Esophagus mucosa (tissue), 1 donor: ENCODE data around the gene KIF3A. TPM values are rescaled to one million over a fixed set of nuclear protein-coding genes. Genes with fewer than 3 reads are reported as not detected.

ENCODE experiments used
- ATAC-seq: fragments of 200-7000 bp; cut with Tn5 transposase; one replicate; pipeline ENCODE4 v1.9.1; 2020
- total RNA-seq: library from RNA; stranded (reverse); gene quantifications from one replicate; pipeline ENCODE4 v1.2.4, GENCODE V29; 2023
- donor health status: DM: yes; HTN: yes; CAD: no.

KIF3A gene
- total RNA-seq, 1 donor from 2014 or later, result 5.5 TPM

DNA sequence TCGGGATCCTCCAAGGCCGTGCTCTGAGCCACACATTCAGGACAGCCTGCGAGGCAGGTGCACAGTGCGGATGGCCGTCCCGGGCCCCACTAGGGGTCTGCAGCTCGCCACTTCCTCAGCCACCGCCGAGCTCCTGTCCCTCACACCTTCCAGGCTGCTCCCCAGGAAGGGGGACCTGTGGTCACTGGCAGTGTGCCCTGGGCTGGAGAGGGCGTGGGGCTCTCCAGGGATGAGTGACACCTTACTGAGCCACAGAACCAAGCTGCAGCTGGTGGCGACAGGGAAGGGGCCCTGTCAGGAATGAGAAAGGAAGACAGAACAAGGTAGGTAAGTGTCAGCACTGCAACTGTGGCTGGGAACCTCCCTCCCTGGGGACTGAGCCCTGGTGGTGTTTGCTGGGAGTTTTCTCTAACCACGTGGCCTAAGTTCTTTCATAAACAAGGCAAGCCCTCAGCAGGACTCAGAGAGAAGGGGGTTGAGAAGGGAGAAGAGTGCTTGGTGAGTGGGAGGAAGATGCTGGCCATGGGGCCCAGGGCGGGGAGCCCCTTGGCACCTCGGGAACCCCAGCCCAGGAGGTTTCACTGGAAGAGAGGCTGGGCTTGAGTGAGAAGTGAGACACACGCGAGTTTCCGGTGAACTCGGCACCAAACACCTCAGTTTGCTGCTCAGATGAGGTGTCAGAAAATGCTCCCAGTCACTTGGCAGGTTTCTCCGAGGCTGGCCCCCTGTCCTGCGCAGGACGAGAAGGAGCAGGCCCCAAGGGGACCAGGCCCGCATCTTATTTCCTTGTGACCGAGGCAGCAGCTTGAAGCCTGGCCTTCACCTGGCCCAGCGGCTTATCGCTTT is 74.2 kb downstream of the KIF3A start:
- ATAC-seq, result no peak

DNA sequence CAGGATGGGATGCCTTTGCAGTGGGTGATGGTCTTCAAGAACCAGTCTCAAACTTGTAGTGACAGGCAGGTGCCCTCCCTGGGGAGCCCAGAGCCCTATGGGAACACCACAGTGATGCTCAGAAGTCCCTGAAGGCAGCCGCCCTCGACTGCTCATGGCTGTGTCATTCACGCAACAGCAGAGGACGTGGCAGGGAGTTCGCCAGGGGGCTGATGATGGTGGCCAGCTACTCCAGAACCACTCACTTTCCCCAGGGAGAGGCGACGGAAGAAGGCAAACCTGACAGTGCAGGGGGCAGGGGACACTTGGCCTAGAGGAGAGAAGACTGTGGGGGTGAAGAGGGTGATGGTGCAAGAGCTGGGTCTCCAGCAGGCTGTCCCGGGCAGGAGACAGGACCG is 75.3 kb downstream of the KIF3A start:
- ATAC-seq, result no peak

DNA sequence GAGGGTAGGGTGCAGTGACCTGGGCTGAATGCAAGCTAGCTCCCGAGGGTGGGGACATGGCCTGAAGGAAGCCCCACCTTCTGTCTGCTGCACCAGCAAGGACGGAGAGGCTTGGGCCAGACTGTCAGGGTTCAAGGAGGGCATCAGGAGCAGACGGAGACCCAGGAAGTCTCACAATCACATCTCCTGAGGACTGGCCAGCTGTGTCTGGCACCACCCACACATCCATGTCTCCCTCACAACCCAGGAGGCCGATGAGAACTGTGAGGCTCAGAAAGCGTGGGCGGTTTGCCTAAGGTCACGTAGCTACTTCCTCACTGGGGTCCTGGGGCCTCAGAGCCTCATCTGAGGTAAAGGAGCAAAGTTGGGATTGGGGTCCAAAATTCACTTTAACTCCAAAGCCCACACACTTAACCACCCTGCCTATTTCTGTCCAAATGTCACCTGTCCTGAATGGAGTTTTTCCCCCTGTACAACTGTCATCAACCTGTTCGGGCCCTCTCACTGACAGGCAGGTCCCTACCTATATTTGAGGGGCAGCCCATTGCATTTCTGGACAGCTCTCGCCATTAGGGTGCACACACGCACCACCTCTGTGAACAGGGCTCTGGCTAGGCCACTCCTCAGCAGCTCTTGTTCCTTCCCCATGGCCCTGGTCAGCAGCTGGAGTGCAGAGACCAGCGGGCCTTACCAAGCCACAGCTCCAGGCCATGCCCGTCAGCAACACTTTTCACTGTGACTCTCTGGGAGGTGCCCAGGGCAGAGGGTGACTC is 75.9 kb downstream of the KIF3A start:
- ATAC-seq, result no peak

DNA sequence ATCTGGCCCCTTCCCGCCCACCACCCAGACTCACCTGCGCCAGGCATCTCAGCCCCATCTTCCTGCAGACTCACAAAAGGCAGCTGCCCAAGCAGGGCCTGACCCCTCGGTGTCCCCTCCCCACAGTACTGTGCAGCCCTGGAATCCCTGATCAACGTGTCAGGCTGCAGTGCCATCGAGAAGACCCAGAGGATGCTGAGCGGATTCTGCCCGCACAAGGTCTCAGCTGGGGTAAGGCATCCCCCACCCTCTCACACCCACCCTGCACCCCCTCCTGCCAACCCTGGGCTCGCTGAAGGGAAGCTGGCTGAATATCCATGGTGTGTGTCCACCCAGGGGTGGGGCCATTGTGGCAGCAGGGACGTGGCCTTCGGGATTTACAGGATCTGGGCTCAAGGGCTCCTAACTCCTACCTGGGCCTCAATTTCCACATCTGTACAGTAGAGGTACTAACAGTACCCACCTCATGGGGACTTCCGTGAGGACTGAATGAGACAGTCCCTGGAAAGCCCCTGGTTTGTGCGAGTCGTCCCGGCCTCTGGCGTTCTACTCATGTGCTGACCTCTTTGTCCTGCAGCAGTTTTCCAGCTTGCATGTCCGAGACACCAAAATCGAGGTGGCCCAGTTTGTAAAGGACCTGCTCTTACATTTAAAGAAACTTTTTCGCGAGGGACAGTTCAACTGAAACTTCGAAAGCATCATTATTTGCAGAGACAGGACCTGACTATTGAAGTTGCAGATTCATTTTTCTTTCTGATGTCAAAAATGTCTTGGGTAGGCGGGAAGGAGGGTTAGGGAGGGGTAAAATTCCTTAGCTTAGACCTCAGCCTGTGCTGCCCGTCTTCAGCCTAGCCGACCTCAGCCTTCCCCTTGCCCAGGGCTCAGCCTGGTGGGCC is 77.5 kb downstream of the KIF3A start:
- ATAC-seq, result no peak

DNA sequence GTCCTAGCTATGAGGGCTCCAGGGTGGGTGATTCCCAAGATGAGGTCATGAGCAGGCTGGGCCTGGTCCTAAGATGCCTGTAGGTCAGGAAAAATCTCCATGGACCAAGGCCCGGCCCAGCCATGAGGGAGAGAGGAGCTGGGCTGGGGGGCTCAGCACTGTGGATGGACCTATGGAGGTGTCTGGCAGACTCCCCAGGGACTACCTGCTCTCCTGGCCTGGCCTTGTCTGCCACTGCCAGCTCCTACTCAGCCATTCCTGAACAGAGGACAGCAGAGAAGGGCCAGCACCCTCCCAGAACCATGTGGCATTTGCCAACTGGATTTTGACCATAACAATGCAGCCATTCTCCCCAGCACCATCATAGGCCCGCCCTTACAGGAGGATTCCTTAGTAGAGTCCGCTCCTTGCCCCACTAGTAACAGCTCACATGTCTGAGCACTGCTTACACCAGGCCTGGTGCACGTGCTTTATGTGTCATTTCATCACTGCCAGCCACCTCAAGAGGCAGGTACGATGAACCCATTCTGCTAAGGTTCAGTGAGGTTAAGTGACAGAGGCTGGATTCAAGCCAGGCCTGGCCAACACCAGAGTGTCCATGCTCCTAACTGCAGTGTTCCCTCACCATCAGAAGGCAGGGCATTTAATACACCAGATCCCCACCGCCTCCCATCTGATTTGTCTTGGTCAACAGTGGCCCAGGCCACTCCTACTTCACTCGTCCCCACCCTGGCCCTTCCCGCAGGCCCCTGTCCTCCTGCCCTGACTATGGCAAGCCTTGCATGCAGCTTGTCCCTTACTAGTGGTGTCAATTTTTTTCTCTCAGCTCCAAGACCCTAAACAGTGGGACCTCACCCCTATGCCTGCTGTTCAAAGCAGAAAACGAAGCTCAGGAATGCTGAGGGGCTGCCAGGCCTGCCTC is 78.7 kb downstream of the KIF3A start:
- no peak for ATAC-seq

DNA sequence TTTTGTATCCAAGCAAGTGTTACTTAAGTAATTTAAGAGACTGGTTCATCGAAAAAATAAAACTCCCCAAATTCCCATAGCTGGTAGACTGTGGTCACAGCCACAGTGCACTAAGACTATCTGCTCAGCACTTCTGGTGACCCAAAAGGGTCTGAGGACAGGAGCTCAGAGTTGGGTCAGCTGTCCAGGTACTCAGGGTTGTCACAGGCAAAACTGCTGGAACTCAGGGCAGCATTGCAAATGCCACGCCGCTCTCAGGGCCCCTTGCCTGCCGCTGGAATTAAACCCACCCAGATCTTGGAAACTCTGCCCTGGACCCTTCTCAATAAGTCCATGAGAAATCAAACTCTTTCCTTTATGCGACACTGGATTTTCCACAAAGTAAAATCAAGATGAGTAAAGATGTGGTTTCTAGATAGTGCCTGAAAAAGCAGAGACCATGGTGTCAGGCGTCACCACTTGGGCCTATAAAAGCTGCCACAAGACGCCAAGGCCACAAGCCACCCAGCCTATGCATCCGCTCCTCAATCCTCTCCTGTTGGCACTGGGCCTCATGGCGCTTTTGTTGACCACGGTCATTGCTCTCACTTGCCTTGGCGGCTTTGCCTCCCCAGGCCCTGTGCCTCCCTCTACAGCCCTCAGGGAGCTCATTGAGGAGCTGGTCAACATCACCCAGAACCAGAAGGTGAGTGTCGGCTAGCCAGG is 79.5 kb downstream of the KIF3A start, which contains the start of gene IL13:
Gene IL13, plus strand, starts transcription at position 498 of the 705 bp plus-strand sequence. Its CDS starts 14 bp downstream, at position 512.
- ATAC-seq, result no peak

DNA sequence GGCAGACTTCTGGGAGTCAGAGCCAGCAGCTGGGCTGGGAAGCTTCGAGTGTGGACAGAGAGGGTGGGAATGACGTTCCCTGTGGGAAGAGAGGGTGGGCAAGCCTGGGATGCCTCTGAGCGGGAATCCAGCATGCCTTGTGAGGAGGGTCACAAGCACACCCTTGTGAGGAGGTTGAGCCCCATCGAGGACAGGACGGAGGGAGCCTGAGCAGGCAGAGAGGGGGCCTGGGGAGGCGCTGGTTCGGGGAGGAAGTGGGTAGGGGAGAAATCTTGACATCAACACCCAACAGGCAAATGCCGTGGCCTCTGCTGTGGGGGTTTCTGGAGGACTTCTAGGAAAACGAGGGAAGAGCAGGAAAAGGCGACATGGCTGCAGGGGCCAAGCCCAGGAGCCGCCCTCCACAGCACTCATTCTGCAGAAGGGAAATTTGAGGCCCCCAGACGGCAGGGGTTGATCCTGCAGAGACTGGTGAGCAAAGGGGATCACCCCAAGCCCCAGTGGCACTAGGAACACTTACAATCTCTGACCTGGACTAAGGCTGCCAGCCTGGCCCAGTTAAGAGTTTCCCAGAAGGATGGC is 80.5 kb downstream of the KIF3A start:
- ATAC-seq, result no peak

DNA sequence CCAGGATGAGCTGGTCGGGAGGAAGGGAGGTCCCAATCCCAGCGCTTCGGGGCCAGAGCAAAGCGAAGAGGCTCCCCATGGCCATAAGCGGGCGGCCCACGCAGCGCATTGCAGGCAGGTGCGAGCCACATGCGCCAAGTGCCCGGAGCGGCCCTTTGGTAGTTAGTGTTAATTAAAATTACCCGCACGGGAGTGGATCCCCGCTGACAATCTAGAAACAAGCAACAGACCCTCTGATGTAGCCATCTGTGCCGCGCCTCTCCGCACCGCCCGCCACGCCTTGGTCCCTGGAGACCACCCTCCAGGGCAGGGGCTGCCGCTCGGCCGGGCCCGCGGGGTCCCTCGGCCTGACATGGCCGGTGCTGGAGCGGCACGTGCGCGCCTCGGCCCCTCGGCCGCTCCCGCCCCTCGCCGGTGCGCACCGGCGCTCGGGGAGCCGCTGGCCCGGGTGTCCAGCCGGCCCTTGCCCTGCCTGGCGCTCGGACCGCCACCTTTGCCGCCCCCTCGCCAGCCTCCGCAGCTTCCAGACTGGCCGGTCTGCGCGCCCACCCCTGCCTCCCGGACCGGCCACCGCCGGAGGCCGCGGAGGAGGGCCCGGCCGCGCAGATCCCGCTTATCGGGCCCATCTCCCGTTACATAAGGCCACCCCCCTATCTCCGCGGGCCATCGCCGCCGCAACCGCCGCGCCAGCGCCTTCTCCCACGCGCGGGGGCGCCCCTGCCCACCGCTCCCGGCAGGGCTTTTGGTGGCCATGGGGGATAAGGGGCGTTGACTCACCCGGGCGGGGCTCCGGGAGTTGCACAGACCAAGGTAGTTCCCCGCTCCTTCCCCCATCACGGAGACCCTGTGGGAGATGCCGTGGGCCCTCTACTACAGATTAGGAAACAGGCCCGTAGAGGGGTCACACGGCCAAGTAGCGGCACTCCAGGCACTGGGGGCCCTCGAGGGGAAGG is 81.2 kb downstream of the KIF3A start:
- peak; percentile 12 for ATAC-seq

DNA sequence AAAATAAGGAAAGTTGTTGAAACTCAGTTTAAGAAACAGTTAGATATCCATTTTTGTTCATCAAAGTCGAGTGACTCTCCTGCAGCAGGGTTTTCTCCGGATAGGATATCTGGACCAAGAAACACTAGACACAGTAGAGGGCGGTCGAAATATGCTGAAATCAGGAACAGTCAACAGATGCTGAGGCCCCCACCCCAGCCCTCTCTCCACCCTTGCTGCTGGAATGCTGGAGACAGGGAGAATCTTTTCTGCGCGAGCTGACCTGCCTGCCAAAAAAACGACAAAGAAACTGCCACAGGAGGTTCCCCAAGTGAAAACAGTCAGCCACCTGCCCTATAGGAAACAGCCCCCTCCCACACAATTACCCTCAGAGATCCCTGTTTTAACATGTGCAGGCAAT is 83.6 kb downstream of the KIF3A start:
- ATAC-seq, result no peak

DNA sequence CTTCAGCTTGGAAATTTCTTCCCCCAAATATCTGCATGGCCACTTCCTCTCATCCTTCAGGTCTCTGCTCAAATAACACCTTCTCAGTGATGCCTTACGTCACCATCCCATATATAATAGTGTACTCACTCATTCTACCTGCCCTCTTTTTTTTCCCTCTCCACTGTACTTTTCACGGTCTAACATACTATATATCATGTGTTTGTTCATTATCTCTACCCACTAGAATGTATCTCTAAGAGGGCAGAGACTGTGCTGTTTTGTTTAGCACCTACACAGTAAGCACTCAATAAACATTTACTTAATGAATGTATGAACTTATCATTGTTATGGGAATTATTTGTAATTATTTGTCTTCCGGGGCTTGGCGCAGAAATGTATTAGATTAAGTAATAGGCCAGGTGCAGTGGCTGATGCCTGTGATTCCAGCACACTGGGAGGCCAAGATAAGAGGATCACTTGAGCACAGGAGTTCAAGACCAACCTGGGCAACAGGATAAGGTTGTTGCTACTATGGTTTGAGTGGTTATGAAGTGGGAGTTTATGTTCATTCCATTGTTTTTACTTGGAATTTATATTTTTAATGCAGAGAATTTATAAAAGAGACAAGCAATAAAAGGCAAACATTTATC is 85.4 kb downstream of the KIF3A start:
- ATAC-seq, result no peak

DNA sequence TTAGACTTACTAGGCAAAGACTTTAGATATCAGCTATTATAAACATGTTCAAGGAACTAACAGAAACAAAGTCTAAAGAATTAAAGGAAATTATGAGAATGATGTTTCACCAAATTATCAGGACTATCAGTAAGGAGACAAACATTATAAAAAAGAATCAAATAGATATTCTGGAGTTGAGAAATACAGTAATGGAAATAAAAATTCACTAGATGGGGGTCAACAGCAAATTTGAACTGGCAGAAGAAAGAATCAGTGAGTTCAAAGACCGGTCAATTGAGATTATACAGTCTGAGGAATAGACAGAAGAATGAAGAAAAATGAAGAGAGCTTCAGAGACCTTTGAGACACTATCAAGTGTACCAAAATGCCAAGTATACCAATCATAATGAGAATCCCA is 89.0 kb downstream of the KIF3A start:
- no peak for ATAC-seq

DNA sequence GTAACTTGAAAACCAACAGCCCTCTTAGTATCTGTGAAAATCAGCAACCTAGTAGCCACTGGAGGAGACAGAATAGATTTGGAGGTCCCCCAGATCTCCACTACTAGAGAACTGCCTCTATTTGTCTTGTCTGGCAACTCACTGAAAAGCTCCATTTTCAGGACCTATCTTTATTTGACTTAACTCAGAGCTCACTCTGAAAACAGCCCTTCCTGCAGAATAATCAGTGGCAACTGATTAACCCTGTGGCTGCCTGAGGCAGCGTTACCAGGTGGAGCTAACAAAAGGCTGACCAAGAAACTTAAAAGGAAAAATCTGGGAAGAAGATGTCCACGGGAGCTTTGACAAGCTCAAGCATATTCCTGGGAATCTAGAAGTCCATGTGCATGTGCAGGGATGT is 89.9 kb downstream of the KIF3A start:
- no peak for ATAC-seq

DNA sequence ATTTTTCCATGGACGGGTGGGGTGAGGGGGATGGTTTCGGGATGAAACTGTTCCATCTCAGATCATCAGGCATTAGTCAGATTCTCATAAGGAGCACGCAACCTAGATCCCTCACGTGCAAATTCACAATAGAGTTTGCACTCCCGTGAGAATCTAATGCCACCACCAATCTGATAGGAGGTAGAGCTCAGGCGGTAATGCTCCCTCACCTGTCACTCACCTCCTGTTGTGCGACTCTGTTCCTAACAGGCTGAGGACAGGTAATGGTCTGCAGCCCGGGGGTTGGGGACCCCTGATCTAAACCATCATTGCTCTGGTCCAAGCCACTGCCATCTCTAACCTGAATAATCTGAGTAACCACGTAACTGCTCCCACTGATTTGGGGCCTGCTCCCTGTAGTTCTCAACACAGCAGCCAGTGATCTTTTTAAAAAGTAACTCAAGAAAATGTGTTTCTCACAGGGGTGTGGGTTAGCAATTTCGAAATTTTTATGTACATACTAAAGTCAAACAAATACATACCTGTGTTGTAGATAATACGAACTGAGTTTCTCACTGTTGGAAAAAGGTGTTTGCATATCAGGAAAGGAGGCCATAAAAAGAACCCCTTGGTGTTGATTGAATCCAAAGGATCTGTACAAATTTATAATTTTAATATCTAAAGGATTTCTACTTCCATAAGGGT is 90.6 kb downstream of the KIF3A start:
- ATAC-seq, result no peak

DNA sequence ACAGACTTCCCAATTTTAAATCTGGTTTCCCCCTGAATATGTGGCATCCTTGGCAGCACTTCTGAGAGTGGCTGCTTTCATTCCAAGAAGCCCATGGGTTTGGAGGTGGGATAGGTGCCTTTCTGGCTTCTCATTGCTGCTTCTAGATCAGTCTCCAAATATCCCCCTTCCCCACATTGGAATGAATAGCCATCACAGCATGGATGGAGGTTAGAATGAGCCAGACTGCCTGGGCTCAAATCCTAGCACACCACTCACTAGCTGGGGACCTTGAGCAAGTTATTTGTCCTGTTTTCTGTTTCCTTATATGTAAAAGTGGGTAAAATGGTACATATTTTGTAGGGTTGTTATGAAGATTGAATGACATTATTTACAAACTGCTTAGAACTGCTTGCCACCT is 93.2 kb downstream of the KIF3A start:
- no peak for ATAC-seq
